ENCODE results near the gene OR2A12.

- TF ChIP-seq, protein P1, sequence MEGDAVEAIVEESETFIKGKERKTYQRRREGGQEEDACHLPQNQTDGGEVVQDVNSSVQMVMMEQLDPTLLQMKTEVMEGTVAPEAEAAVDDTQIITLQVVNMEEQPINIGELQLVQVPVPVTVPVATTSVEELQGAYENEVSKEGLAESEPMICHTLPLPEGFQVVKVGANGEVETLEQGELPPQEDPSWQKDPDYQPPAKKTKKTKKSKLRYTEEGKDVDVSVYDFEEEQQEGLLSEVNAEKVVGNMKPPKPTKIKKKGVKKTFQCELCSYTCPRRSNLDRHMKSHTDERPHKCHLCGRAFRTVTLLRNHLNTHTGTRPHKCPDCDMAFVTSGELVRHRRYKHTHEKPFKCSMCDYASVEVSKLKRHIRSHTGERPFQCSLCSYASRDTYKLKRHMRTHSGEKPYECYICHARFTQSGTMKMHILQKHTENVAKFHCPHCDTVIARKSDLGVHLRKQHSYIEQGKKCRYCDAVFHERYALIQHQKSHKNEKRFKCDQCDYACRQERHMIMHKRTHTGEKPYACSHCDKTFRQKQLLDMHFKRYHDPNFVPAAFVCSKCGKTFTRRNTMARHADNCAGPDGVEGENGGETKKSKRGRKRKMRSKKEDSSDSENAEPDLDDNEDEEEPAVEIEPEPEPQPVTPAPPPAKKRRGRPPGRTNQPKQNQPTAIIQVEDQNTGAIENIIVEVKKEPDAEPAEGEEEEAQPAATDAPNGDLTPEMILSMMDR (IDR thresholded peaks at IDR 0.05) = no peak
- no peak for TF ChIP-seq YY1 (IDR thresholded peaks at IDR 0.05; ENCODE audit: low read depth)
- no peak for TF ChIP-seq CHD2 (IDR thresholded peaks at IDR 0.05; ENCODE audit: low read length, partially characterized antibody)
- no peak for TF ChIP-seq RCOR1 (IDR thresholded peaks at IDR 0.05; ENCODE audit: low read length)
- TF ChIP-seq USF2 (IDR thresholded peaks at IDR 0.05; ENCODE audit: borderline replicate concordance, low read depth, low read length) = no peak
- no peak for TF ChIP-seq EZH2phosphoT487 (IDR thresholded peaks at IDR 0.05; ENCODE audit: borderline replicate concordance, low read depth)
- TF ChIP-seq POLR2AphosphoS5 (IDR thresholded peaks at IDR 0.05; ENCODE audit: low read depth, low read length) = no peak
- TF ChIP-seq, protein P2, sequence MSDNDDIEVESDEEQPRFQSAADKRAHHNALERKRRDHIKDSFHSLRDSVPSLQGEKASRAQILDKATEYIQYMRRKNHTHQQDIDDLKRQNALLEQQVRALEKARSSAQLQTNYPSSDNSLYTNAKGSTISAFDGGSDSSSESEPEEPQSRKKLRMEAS (IDR thresholded peaks at IDR 0.05; ENCODE audit: low read depth) = no peak
- no peak for TF ChIP-seq MXI1 (IDR thresholded peaks at IDR 0.05; ENCODE audit: low read depth, low read length)
- no peak for TF ChIP-seq RAD21 (IDR thresholded peaks at IDR 0.05; ENCODE audit: low read length)
Observed at GRCh38 chr7:144049491-144049890, 36.6 kb upstream of the OR2A12 start.

All from SK-N-SH (cell line).